Measurements from ENCODE around the gene FKBP4. TPM values are rescaled to one million over a fixed set of nuclear protein-coding genes. Genes with fewer than 3 reads are reported as not detected.

Gene FKBP4
- total and polyA plus RNA-seq, 9 of the 15 experiments (the other 6 are each of a cell fraction or from before 2014, with no cell fraction given) = 16.3 to 154 (median 90.1) TPM

DNA sequence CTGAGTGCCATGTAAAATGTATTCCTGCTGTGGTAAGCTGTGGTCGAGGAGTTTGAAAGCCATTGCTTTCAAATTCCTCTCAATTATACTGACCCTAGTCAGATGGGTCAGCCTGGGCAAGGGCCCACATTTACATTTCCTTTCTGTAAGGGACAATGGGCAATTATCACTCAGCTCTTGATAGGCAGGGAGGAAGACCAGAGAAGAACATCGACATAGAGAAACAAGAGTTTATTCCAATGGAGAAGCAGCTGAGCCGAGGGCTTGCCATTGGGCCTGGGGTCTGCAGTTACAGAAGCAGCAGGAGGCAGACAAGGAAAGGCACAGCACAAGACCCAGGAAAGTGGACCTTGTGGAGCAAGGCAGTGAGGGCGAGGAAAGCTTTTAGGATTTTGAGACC is 30.4 kb downstream of the FKBP4 start:
- intact Hi-C loops (cut with micrococcal nuclease) = no loop called here
- H3K4me1 ChIP-seq (replicated peaks in 1 of 2; ENCODE audit: control insufficient read depth in 2 of 2, insufficient read depth in 2 of 2, low read length in 2 of 2) = no peaks in the 10 kb centered on the region
- ATAC-seq (no peak), FAIRE-seq (no peak), DNase-seq (ENCODE audit: extremely low read depth in 1 of 4, low spot score in 3 of 4) (no peak)
- H3K9me3 ChIP-seq (replicated peaks; ENCODE audit: control insufficient read depth, insufficient read depth, low read depth, low read length) = no peaks in the 10 kb centered on the region
- H2AFZ ChIP-seq (ENCODE audit: low read depth, low read length) = no peak overlapping the region
- H3K9me1 ChIP-seq (ENCODE audit: control insufficient read depth, insufficient read depth, low read length) = no peaks in the 10 kb centered on the region
- CTCF ChIA-PET (ENCODE audit: low intra/inter-chr PET ratio) = no interaction called here
- H3K27ac ChIP-seq (ENCODE audit: extremely low read depth, low read depth, low read length) = no peak overlapping the region
- H3K79me2 ChIP-seq (ENCODE audit: control insufficient read depth, insufficient read depth, low read length) = no peaks in the 10 kb centered on the region
- H3K36me3 ChIP-seq (ENCODE audit: control insufficient read depth, insufficient read depth, low read length) = peaks cover 65% of the 10 kb centered on the region; the same call in 1 of the 3 replicates
- POLR2A ChIA-PET = interaction anchor here (0.6 kb wide), 1 partner anchor 74 kb away, joined by 3 read pairs; no protein-coding TSS in a partner anchor
- no peaks in the 10 kb centered on the region for H3K27me3 ChIP-seq (ENCODE audit: control insufficient read depth in 2 of 2, insufficient read depth in 2 of 2, low read length in 2 of 2)
- WGBS (ENCODE audit: insufficient coverage, low coverage, missing lambda C conversion rate) = 84% methylated on average over 4 of the region's 4 CpGs
- TF ChIP-seq, protein P1, sequence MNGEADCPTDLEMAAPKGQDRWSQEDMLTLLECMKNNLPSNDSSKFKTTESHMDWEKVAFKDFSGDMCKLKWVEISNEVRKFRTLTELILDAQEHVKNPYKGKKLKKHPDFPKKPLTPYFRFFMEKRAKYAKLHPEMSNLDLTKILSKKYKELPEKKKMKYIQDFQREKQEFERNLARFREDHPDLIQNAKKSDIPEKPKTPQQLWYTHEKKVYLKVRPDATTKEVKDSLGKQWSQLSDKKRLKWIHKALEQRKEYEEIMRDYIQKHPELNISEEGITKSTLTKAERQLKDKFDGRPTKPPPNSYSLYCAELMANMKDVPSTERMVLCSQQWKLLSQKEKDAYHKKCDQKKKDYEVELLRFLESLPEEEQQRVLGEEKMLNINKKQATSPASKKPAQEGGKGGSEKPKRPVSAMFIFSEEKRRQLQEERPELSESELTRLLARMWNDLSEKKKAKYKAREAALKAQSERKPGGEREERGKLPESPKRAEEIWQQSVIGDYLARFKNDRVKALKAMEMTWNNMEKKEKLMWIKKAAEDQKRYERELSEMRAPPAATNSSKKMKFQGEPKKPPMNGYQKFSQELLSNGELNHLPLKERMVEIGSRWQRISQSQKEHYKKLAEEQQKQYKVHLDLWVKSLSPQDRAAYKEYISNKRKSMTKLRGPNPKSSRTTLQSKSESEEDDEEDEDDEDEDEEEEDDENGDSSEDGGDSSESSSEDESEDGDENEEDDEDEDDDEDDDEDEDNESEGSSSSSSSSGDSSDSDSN (IDR thresholded peaks at IDR 0.05; ENCODE audit: borderline replicate concordance in 1 of 2, low read depth in 2 of 2, low read length in 2 of 2) = no peak
- no peak for TF ChIP-seq KDM5B (IDR thresholded peaks at IDR 0.05; ENCODE audit: insufficient replicate concordance, low read depth, low read length)
- TF ChIP-seq HMG20A (CRISPR knock-in tag; conservative IDR thresholded peaks at IDR 0.05) = no peak
- TF ChIP-seq IRF2 (CRISPR knock-in tag; IDR thresholded peaks at IDR 0.05) = no peak
- no peak for TF ChIP-seq BRCA1 (IDR thresholded peaks at IDR 0.05)
- TF ChIP-seq BRCA1 (CRISPR knock-in tag; IDR thresholded peaks at IDR 0.05) = no peak
- no peak for TF ChIP-seq ZBTB8A (IDR thresholded peaks at IDR 0.05; ENCODE audit: partially characterized antibody)
- TF ChIP-seq SMC3 (conservative IDR thresholded peaks at IDR 0.05; ENCODE audit: insufficient read depth, low read depth, low read length) = no peak
- BruUV-seq (replicated peaks) = no TSS peak
- in situ Hi-C loops (cut with MboI) = no loop called here
- no peaks in the 10 kb centered on the region for H4K20me1 ChIP-seq (replicated peaks; ENCODE audit: control insufficient read depth, insufficient read depth, low read length)
- H3K4me3 ChIP-seq = no peak overlapping the region
- no peak overlapping the region for H3K9ac ChIP-seq (ENCODE audit: insufficient read depth in 1 of 2, low read depth in 2 of 2, low read length in 2 of 2)
- H3K4me2 ChIP-seq (ENCODE audit: insufficient read depth, low read length) = no peak overlapping the region
